ENCODE measurements around the gene PCDH9. TPM values are rescaled to one million over a fixed set of nuclear protein-coding genes. Genes with fewer than 3 reads are reported as not detected.
A peak's percentile ranks its signal among the peaks of the same experiment; 100 is the strongest.
"Not testable (repeated sequence)": the region's sequence is repeated elsewhere in the genome, so short reads cannot be mapped to it uniquely, and the experiment has no call there.

PCDH9 gene
- total and polyA plus RNA-seq, 5 donors: 5.1 to 30.0 (median 27.8) TPM

DNA sequence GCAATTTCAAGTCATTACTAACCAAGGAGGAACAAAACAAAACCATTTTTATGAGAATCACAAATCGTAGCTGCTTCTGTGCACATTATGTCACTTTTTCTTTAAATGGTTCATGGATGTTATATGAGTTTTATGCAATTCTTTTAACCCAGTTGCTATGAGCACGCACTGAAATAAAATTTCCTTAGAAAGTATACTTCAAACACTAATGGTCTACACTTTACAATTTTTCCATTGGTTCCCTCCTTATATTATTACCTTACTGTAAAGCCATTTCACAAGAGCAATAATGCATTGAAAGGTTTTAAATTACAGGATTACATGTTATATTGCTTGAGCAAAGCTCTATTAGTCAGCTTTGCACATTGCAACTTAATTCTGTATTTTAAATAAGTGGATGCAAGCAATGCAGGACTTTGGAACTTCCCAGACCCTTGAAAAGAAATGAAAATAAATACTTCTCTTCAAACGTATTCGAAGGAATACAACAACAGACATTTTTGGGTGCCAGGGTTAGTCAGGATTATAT is 318.7 kb downstream of the PCDH9 start:
- WGBS: 94% methylated on average over 4 of the region's 4 CpGs
- Histone ChIP-seq H3K4me1 (ENCODE audit: control insufficient read depth, insufficient read depth, low read length) (no peaks in the 10 kb centered on the region), H3K9me3 (ENCODE audit: control insufficient read depth, low read length) (no peaks in the 10 kb centered on the region), H3K4me3 (ENCODE audit: low read length) (no peak overlapping the region), H3K27ac (ENCODE audit: low read length) (no peak overlapping the region), H3K27me3 (ENCODE audit: control insufficient read depth, insufficient read depth) (no peaks in the 10 kb centered on the region)
- no peak for ATAC-seq
- intact Hi-C loops (cut with DNase I): no loop called here
- DNase-seq: no peak

DNA sequence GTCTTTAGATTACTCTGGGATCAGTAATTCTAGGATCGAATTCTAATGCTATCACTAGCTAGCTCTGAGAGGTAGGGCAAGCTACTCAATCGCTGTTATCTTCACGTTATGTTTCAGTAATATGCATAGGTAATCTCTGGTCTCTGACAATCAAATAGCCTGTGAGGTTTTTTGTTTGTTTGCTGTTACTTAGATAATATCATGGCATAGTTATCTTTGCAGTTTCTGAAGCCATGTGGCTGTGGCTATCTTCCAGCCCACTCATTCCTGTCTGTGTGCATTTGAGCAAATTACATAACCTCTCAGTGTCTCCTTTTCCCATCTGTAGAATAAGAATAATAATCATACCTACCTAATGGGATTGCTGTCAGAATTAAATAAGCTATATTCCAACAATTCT is 330.2 kb downstream of the PCDH9 start:
- H3K9me3 ChIP-seq (ENCODE audit: control insufficient read depth, low read length): no peaks in the 10 kb centered on the region
- H3K27ac ChIP-seq (ENCODE audit: low read length): no peak overlapping the region
- no peaks in the 10 kb centered on the region for H3K4me1 ChIP-seq (ENCODE audit: control insufficient read depth, insufficient read depth, low read length)
- no peak for ATAC-seq
- no peaks in the 10 kb centered on the region for H3K27me3 ChIP-seq (ENCODE audit: control insufficient read depth, insufficient read depth)
- no peak overlapping the region for H3K4me3 ChIP-seq (ENCODE audit: low read length)
- intact Hi-C loops (cut with DNase I): no loop called here
- 44% methylated on average over 3 of the region's 3 CpGs for WGBS
- DNase-seq: no peak

DNA sequence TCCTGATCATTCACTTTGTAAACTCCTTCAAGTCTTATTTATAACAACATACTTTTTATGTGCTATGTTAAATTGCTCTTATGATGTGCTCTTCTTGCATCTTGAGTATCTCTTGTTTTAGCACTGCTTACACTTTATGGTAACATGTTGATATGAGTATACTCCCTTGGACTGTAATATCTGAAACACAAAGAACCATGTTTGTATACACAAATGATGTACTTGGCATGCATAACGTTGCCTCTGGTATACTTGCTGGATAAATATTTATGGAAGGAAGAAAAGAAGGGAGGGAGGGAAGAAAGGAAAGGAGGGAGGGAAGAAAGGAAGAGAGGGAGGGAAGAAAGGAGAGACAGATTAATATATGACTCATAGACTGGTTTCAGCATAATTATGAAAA is 333.2 kb downstream of the PCDH9 start:
- intact Hi-C loops (cut with DNase I): no loop called here
- 21% methylated on average over 1 of the region's 1 CpG for WGBS
- Histone ChIP-seq H3K4me3 (ENCODE audit: low read length) (no peak overlapping the region), H3K4me1 (ENCODE audit: control insufficient read depth, insufficient read depth, low read length) (no peaks in the 10 kb centered on the region), H3K27ac (ENCODE audit: low read length) (no peak overlapping the region), H3K27me3 (ENCODE audit: control insufficient read depth, insufficient read depth) (no peaks in the 10 kb centered on the region), H3K9me3 (ENCODE audit: control insufficient read depth, low read length) (no peaks in the 10 kb centered on the region)
- ATAC-seq (no peak), DNase-seq (no peak)

DNA sequence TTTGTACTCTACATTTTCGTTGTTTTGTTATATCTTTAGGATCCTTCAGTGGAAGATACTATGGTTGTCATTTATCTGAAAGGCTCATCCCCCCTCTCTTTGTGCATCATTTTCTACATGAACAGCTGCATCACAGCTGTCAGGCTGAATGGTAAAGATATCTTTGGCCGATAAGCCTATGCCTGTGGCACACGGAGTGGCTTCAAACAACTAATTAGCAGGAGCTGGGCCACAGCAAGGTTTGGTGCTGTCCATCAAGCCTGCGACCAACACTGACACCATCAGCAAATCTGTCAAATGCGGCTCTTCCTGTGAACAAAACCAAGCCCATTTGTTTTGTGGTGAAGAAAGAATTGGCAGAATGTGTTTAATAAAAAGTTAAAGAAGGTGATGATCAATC is 334.4 kb downstream of the PCDH9 start:
- intact Hi-C loops (cut with DNase I): no loop called here
- Histone ChIP-seq H3K27ac (ENCODE audit: low read length) (no peak overlapping the region), H3K27me3 (ENCODE audit: control insufficient read depth, insufficient read depth) (no peaks in the 10 kb centered on the region), H3K4me3 (ENCODE audit: low read length) (no peak overlapping the region), H3K4me1 (ENCODE audit: control insufficient read depth, insufficient read depth, low read length) (no peaks in the 10 kb centered on the region), H3K9me3 (ENCODE audit: control insufficient read depth, low read length) (no peaks in the 10 kb centered on the region)
- ATAC-seq (no peak), DNase-seq (no peak)
- 79% methylated on average over 5 of the region's 5 CpGs for WGBS

GRCh38 chr13:66895320-66895719 is 334.8 kb downstream of the PCDH9 start:
- no peak for DNase-seq
- WGBS: 97% methylated on average over 3 of the region's 3 CpGs
- Histone ChIP-seq H3K9me3 (ENCODE audit: control insufficient read depth, low read length) (no peaks in the 10 kb centered on the region), H3K4me3 (ENCODE audit: low read length) (no peak overlapping the region), H3K4me1 (ENCODE audit: control insufficient read depth, insufficient read depth, low read length) (no peaks in the 10 kb centered on the region), H3K27me3 (ENCODE audit: control insufficient read depth, insufficient read depth) (no peaks in the 10 kb centered on the region), H3K27ac (ENCODE audit: low read length) (no peak overlapping the region)
- intact Hi-C loops (cut with DNase I): no loop called here
- ATAC-seq: no peak

DNA sequence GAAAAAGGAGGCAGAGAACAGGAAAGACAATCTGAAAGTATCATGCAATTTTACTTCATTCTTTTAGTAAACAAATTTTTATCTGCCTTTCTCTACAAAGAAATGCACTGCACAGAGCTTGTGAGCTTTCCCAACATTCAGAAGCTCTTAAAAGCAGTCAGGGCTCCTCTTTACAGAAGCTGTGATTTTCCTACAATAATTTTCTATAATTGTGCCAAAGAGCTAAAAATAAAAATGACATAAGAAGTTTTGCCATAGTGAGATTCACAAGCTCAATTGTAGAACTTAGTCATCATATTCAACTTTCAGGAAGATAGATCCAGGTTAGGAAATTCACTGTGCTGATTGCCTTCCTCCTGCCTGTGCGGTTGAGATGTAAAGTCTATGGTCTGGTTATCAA is 341.4 kb downstream of the PCDH9 start:
- DNase-seq (no peak), ATAC-seq (no peak)
- Histone ChIP-seq H3K4me1 (ENCODE audit: control insufficient read depth, insufficient read depth, low read length) (no peaks in the 10 kb centered on the region), H3K9me3 (ENCODE audit: control insufficient read depth, low read length) (no peaks in the 10 kb centered on the region), H3K4me3 (ENCODE audit: low read length) (no peak overlapping the region), H3K27ac (ENCODE audit: low read length) (no peak overlapping the region), H3K27me3 (ENCODE audit: control insufficient read depth, insufficient read depth) (no peaks in the 10 kb centered on the region)
- intact Hi-C loops (cut with DNase I): no loop called here
- 74% methylated on average over 1 of the region's 1 CpG for WGBS

DNA sequence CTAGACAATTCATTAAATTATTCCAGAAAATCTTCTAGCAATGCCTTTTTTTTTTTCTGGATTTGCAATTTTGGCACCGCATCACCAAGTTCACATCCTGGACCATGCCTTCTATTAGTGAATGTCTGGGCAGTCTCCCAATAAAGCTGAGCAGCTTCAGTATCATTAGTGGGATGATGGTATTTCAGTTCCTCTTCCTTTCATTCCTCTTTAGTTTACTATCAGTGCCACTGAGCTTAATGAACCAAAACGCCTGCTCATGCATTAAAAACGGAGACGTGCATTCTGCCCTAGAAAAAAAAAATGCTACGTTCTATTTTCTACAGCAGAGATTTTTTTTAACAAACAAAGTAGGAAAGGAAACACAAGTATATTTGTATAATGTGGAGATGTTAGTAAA is 343.0 kb downstream of the PCDH9 start:
- ATAC-seq (peak; percentile 40 to 72), DNase-seq (peak in 1 of 3 donors; percentile 14)
- 19% methylated on average over 5 of the region's 5 CpGs for WGBS
- H3K9me3 ChIP-seq (ENCODE audit: control insufficient read depth, low read length): no peaks in the 10 kb centered on the region
- no peaks in the 10 kb centered on the region for H3K27me3 ChIP-seq (ENCODE audit: control insufficient read depth, insufficient read depth)
- no peak overlapping the region for H3K4me3 ChIP-seq (ENCODE audit: low read length)
- intact Hi-C loops (cut with DNase I): no loop called here
- H3K27ac ChIP-seq (ENCODE audit: low read length): no peak overlapping the region
- H3K4me1 ChIP-seq (ENCODE audit: control insufficient read depth, insufficient read depth, low read length): no peaks in the 10 kb centered on the region

DNA sequence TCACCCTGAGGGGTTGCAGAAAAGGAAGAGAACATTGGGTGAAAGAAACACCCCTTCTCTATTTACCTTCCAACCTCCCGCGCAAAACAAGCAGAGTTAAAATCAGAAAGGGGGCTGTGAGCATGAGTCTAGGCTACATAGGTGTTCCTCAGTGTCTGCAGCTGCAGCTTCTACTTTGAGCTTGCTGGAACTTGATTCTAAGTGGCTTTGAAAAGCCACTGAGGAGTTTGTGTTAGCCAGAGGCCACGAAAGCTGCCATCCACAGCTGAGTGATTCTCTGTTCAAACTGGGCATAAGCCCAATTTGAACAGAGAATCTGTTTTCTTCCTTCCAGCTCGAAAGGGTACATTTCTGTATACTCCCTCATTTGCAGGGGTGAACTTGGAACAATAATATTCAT is 343.9 kb downstream of the PCDH9 start:
- intact Hi-C loops (cut with DNase I): no loop called here
- no peaks in the 10 kb centered on the region for H3K27me3 ChIP-seq (ENCODE audit: control insufficient read depth, insufficient read depth)
- H3K4me3 ChIP-seq (ENCODE audit: low read length): no peak overlapping the region
- WGBS: 57% methylated on average over 4 of the region's 4 CpGs
- ATAC-seq: no peak
- no peak overlapping the region for H3K27ac ChIP-seq (ENCODE audit: low read length)
- DNase-seq: no peak
- H3K9me3 ChIP-seq (ENCODE audit: control insufficient read depth, low read length): no peaks in the 10 kb centered on the region
- no peaks in the 10 kb centered on the region for H3K4me1 ChIP-seq (ENCODE audit: control insufficient read depth, insufficient read depth, low read length)

DNA sequence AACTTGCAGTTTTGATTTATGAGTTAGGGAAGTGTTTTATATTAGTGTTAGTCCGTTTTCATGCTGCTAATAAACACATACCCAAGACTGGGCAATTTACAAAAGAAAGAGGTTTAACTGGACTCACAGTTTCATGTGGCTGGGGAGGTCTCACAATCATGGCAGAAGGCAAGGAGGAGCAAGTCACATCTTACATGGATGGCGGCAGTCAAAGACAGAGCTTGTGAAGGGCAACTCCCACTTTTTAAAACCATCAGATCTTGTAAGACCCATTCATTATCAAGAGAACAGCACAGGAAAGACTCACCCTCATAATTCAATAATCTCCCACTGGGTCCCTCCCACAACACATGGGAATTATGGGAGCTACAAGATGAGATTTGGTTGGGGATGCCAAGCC is 349.0 kb downstream of the PCDH9 start:
- H3K4me1 ChIP-seq (ENCODE audit: control insufficient read depth, insufficient read depth, low read length): not testable (repeated sequence)
- WGBS: 90% methylated on average over 2 of the region's 2 CpGs

DNA sequence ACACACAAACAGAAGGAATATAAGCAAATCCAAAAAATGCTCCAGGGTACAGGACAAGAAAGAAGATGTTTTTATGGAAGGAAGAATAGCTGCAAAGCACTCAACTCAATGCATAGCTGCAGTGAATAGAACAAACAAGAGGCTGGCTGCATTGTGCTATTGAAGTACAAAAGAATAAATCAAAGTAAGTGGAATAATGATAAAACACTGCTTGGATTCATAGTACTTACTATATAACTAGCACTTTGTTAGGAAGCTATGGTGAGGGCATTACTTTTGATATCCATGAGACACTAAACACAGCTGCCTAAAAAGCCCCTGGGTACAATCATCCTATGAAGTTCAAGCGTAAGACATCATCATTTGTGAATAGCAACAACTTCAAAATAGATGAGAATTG is 350.1 kb downstream of the PCDH9 start:
- 88% methylated on average over 1 of the region's 1 CpG for WGBS
- intact Hi-C loops (cut with DNase I): no loop called here
- ATAC-seq: no peak
- Histone ChIP-seq H3K4me1 (ENCODE audit: control insufficient read depth, insufficient read depth, low read length) (no peaks in the 10 kb centered on the region), H3K27ac (ENCODE audit: low read length) (no peak overlapping the region), H3K4me3 (ENCODE audit: low read length) (no peak overlapping the region), H3K27me3 (ENCODE audit: control insufficient read depth, insufficient read depth) (no peaks in the 10 kb centered on the region), H3K9me3 (ENCODE audit: control insufficient read depth, low read length) (no peaks in the 10 kb centered on the region)
- DNase-seq: no peak

More for the DNA sequence above, 349.0 kb downstream of the PCDH9 start:
- H3K9me3 ChIP-seq (ENCODE audit: control insufficient read depth, low read length); H3K4me3 ChIP-seq (ENCODE audit: low read length); ATAC-seq; H3K27me3 ChIP-seq (ENCODE audit: control insufficient read depth, insufficient read depth); H3K27ac ChIP-seq (ENCODE audit: low read length); DNase-seq; intact Hi-C loops (cut with DNase I): not testable (repeated sequence)

- WGBS: 67% methylated on average over 4 of the region's 4 CpGs
- intact Hi-C loops (cut with DNase I): no loop called here
- no peaks in the 10 kb centered on the region for H3K4me1 ChIP-seq (ENCODE audit: control insufficient read depth, insufficient read depth, low read length)
- ATAC-seq (no peak), DNase-seq (no peak)
- H3K4me3 ChIP-seq (ENCODE audit: low read length): no peak overlapping the region
- H3K27me3 ChIP-seq (ENCODE audit: control insufficient read depth, insufficient read depth): no peaks in the 10 kb centered on the region
- H3K9me3 ChIP-seq (ENCODE audit: control insufficient read depth, low read length): no peaks in the 10 kb centered on the region
- H3K27ac ChIP-seq (ENCODE audit: low read length): no peak overlapping the region
These were observed 354.9 kb downstream of the PCDH9 start for GRCh38 chr13:66875264-66875663.

- Histone ChIP-seq H3K9me3 (ENCODE audit: control insufficient read depth, low read length) (no peaks in the 10 kb centered on the region), H3K27ac (ENCODE audit: low read length) (no peak overlapping the region), H3K4me1 (ENCODE audit: control insufficient read depth, insufficient read depth, low read length) (peaks cover 3% of the 10 kb centered on the region), H3K27me3 (ENCODE audit: control insufficient read depth, insufficient read depth) (no peaks in the 10 kb centered on the region), H3K4me3 (ENCODE audit: low read length) (no peak overlapping the region)
- intact Hi-C loops (cut with DNase I): no loop called here
- DNase-seq: no peak
- 70% methylated on average over 3 of the region's 3 CpGs for WGBS
- no peak for ATAC-seq
These were observed 365.5 kb downstream of the PCDH9 start for GRCh38 chr13:66864627-66865026.
